ENCODE measurements around the gene PRSS33.

The PRSS33 gene

GRCh38 chr16:2787406-2787805 is at the start of gene PRSS33:
TSS of gene PRSS33 (minus strand) at chr16:2787560. CDS start at chr16:2786547, 1,013 bp downstream.
- Mint-ChIP-seq H3K9me3 (no peaks in the 10 kb centered on the region), H3K27ac (no peak within 1 kb of the TSS), H3K27me3 (peaks cover 49% of the 10 kb centered on the region), H3K4me3 (no peak within 1 kb of the TSS), H3K4me1 (peaks cover 10% of the 10 kb centered on the region), H3K36me3 (no peaks in the 10 kb centered on the region)
- no peak for ATAC-seq

- Mint-ChIP-seq H3K36me3 (no peaks in the 10 kb centered on the region), H3K9me3 (no peaks in the 10 kb centered on the region), H3K27me3 (peaks cover 58% of the 10 kb centered on the region), H3K27ac (no peak overlapping the region), H3K4me1 (no peaks in the 10 kb centered on the region), H3K4me3 (no peak overlapping the region)
- ATAC-seq, result no peak
Measured at GRCh38 chr16:2836646-2837508, 49.5 kb upstream of the PRSS33 start.

- H3K27me3 Mint-ChIP-seq, result peaks cover 67% of the 10 kb centered on the region
- H3K27ac Mint-ChIP-seq, result no peak overlapping the region
- no peaks in the 10 kb centered on the region for H3K4me1 Mint-ChIP-seq
- no peak for ATAC-seq
- H3K9me3 Mint-ChIP-seq, result no peaks in the 10 kb centered on the region
- H3K4me3 Mint-ChIP-seq, result no peak overlapping the region
- H3K36me3 Mint-ChIP-seq, result no peaks in the 10 kb centered on the region
Measured at GRCh38 chr16:2835638-2836493, 48.5 kb upstream of the PRSS33 start.

GRCh38 chr16:2834968-2835367 is 47.6 kb upstream of the PRSS33 start:
- no peak for ATAC-seq
- no peaks in the 10 kb centered on the region for H3K9me3 Mint-ChIP-seq
- H3K4me1 Mint-ChIP-seq, result no peaks in the 10 kb centered on the region
- no peak overlapping the region for H3K27ac Mint-ChIP-seq
- H3K4me3 Mint-ChIP-seq, result no peak overlapping the region
- H3K36me3 Mint-ChIP-seq, result no peaks in the 10 kb centered on the region
- H3K27me3 Mint-ChIP-seq, result peaks cover 76% of the 10 kb centered on the region

- no peaks in the 10 kb centered on the region for H3K9me3 Mint-ChIP-seq
- no peaks in the 10 kb centered on the region for H3K36me3 Mint-ChIP-seq
- H3K4me1 Mint-ChIP-seq, result no peaks in the 10 kb centered on the region
- H3K27ac Mint-ChIP-seq, result no peak overlapping the region
- H3K4me3 Mint-ChIP-seq, result no peak overlapping the region
- peaks cover 88% of the 10 kb centered on the region for H3K27me3 Mint-ChIP-seq
- ATAC-seq, result no peak
Measured at GRCh38 chr16:2833776-2834175, 46.4 kb upstream of the PRSS33 start.

- no peaks in the 10 kb centered on the region for H3K4me1 Mint-ChIP-seq
- H3K4me3 Mint-ChIP-seq, result no peak overlapping the region
- H3K9me3 Mint-ChIP-seq, result no peaks in the 10 kb centered on the region
- ATAC-seq, result no peak
- H3K36me3 Mint-ChIP-seq, result no peaks in the 10 kb centered on the region
- H3K27me3 Mint-ChIP-seq, result peaks cover 83% of the 10 kb centered on the region
- no peak overlapping the region for H3K27ac Mint-ChIP-seq
Measured at GRCh38 chr16:2831203-2831602, 43.8 kb upstream of the PRSS33 start.

GRCh38 chr16:2830355-2830695 is 43.0 kb upstream of the PRSS33 start:
- H3K27me3 Mint-ChIP-seq, result peaks cover 83% of the 10 kb centered on the region
- no peak for ATAC-seq
- no peaks in the 10 kb centered on the region for H3K4me1 Mint-ChIP-seq
- no peak overlapping the region for H3K27ac Mint-ChIP-seq
- no peak overlapping the region for H3K4me3 Mint-ChIP-seq
- no peaks in the 10 kb centered on the region for H3K36me3 Mint-ChIP-seq
- no peaks in the 10 kb centered on the region for H3K9me3 Mint-ChIP-seq

GRCh38 chr16:2829501-2830354 is 42.4 kb upstream of the PRSS33 start, which contains the start of gene ZG16B:
TSS of gene ZG16B (plus strand) at chr16:2830303. CDS start at chr16:2830442, 139 bp downstream.
- no peak within 1 kb of the TSS for H3K4me3 Mint-ChIP-seq
- no peak within 1 kb of the TSS for H3K27ac Mint-ChIP-seq
- no peaks in the 10 kb centered on the region for H3K36me3 Mint-ChIP-seq
- no peaks in the 10 kb centered on the region for H3K4me1 Mint-ChIP-seq
- ATAC-seq, result peak; percentile 29
- peaks cover 81% of the 10 kb centered on the region for H3K27me3 Mint-ChIP-seq
- H3K9me3 Mint-ChIP-seq, result no peaks in the 10 kb centered on the region

- no peaks in the 10 kb centered on the region for H3K4me1 Mint-ChIP-seq
- ATAC-seq, result no peak
- peaks cover 75% of the 10 kb centered on the region for H3K27me3 Mint-ChIP-seq
- H3K36me3 Mint-ChIP-seq, result no peaks in the 10 kb centered on the region
- no peak overlapping the region for H3K27ac Mint-ChIP-seq
- no peak overlapping the region for H3K4me3 Mint-ChIP-seq
- no peaks in the 10 kb centered on the region for H3K9me3 Mint-ChIP-seq
Measured at GRCh38 chr16:2828876-2829430, 41.6 kb upstream of the PRSS33 start.

- no peaks in the 10 kb centered on the region for H3K4me1 Mint-ChIP-seq
- no peak for ATAC-seq
- H3K27ac Mint-ChIP-seq, result no peak overlapping the region
- H3K9me3 Mint-ChIP-seq, result no peaks in the 10 kb centered on the region
- no peaks in the 10 kb centered on the region for H3K36me3 Mint-ChIP-seq
- H3K27me3 Mint-ChIP-seq, result peaks cover 75% of the 10 kb centered on the region
- no peak overlapping the region for H3K4me3 Mint-ChIP-seq
Measured at GRCh38 chr16:2828521-2828840, 41.1 kb upstream of the PRSS33 start.

- Mint-ChIP-seq H3K4me1 (no peaks in the 10 kb centered on the region), H3K36me3 (no peaks in the 10 kb centered on the region), H3K4me3 (no peak overlapping the region), H3K27ac (no peak overlapping the region), H3K27me3 (peaks cover 74% of the 10 kb centered on the region), H3K9me3 (no peaks in the 10 kb centered on the region)
- ATAC-seq, result no peak
Measured at GRCh38 chr16:2827831-2828520, 40.6 kb upstream of the PRSS33 start.

- peaks cover 68% of the 10 kb centered on the region for H3K27me3 Mint-ChIP-seq
- no peak overlapping the region for H3K4me3 Mint-ChIP-seq
- no peaks in the 10 kb centered on the region for H3K9me3 Mint-ChIP-seq
- H3K4me1 Mint-ChIP-seq, result no peaks in the 10 kb centered on the region
- ATAC-seq, result no peak
- H3K27ac Mint-ChIP-seq, result no peak overlapping the region
- H3K36me3 Mint-ChIP-seq, result no peaks in the 10 kb centered on the region
Measured at GRCh38 chr16:2827374-2827791, 40.0 kb upstream of the PRSS33 start.

GRCh38 chr16:2826591-2827373 is 39.4 kb upstream of the PRSS33 start:
- peaks cover 67% of the 10 kb centered on the region for H3K27me3 Mint-ChIP-seq
- H3K36me3 Mint-ChIP-seq, result no peaks in the 10 kb centered on the region
- no peak overlapping the region for H3K27ac Mint-ChIP-seq
- no peaks in the 10 kb centered on the region for H3K9me3 Mint-ChIP-seq
- no peak overlapping the region for H3K4me3 Mint-ChIP-seq
- H3K4me1 Mint-ChIP-seq, result no peaks in the 10 kb centered on the region
- no peak for ATAC-seq

- Mint-ChIP-seq H3K27me3 (peaks cover 67% of the 10 kb centered on the region), H3K9me3 (no peaks in the 10 kb centered on the region), H3K4me3 (no peak overlapping the region), H3K27ac (no peak overlapping the region), H3K4me1 (no peaks in the 10 kb centered on the region), H3K36me3 (no peaks in the 10 kb centered on the region)
- no peak for ATAC-seq
Measured at GRCh38 chr16:2825906-2826305, 38.5 kb upstream of the PRSS33 start.
